Left forelimb (tissue), 1 donor: ENCODE data around the gene PER2.
"Not testable (repeated sequence)": the region's sequence is repeated elsewhere in the genome, so short reads cannot be mapped to it uniquely, and the experiment has no call there.

ENCODE experiments used
- DNase-seq: peaks from one replicate; pipeline ENCODE4 v3.0.0-alpha.2; 2018; ENCODE audit warnings: low spot score

The PER2 gene

DNA sequence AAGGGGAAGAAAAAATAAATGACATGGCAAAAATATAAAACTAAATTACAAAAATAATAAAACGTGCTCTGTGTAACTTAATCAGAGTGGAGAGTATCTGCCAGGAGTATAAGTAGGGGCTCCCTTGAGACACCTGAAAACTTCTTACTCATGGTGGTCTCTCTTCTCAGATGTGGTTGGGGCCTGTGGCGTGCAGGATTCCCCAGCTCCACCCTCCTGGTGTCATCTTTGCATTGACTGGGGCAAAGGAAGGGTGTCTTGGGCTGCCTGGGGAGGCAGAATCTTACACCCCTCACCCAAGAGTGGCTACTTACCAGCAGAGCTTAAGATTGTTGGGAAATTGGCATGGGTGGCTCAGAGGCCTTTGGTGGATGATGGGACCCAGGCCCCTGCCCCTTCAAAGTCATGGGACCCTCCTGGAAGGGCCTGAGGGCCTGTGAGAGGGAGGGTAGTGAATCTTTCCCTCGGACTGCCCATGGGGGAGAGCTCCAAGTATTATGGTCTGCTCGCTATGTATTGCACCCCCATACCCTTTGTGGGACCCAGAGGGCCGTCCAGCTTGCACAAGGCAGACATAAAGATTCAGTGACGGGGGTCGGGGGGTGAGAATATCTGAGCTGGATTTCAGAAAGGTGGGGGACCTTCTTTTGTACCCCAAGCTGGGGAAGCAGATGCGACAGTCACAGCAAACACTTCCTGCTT is 25.0 kb upstream of the PER2 start:
- DNase-seq, result no peak

DNA sequence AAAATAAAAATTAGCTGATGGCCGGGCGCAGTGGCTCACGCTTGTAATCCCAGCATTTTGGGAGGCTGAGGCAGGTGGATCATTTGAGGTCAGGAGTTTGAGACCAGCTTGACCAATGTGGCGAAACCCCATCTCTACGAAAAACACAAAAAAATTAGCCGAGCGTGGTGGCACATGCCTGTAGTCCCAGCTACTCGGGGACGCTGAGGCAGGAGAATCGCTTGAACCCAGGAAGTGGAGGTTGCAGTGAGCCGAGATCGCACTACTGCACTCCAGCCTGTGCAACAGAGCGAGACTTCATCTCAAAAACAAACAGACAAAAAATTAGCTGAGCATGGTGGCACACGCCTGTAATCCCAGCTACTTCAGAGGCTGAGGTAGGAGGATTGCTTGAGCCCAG is 22.3 kb upstream of the PER2 start:
- not testable (repeated sequence) for DNase-seq

GRCh38 chr2:238308177-238308576 is 19.8 kb upstream of the PER2 start:
- no peak for DNase-seq

DNA sequence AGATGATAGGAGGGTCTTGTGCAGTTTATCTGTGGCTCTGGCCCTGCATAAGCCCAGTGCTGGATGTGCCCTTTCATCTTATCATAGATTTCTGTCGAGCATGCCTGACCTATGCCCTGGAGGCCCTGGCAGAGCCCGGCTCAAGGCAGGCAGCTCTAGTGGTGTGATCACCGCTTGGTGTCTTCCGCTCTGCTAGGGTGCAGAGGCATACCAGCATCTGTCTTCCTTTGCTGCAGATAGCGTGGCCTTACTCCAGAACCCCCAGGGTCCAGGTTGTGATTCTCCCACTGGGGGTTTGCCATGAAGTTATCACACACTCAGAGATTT is 18.2 kb upstream of the PER2 start:
- no peak for DNase-seq

DNA sequence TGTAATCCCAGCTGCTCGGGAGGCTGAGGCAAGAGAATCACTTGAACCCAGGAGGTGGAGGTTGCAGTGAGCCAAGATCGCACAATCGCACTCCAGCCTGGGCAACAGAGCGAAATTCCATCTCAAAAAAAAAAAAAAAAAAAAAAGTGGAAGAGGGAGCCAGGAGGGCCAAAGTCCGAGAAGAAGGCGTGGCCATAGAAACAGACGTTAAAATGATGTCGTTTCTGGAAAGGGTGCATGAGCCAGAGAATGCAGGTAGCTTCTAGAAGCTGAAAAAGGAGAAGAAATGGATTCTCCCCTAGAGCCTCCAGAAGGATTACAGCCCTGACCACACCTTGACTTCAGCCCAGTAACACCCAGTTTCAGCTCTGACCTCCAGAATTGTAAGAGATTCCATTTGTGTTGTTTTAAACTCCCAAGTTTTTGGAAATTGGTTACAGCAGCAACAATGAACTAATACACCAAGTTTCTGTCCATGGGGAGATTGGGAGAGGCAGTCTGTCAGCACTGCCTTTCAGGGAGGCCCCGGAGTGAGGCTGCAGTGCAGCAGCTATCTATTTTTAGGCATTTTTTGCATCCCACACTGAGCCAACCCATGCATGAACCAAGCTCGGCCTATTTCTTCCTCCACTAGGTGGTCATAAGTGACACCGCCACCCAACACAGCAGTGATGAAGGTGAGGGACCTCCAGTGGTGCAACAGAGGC is 17.7 kb upstream of the PER2 start:
- DNase-seq, result no peak

DNA sequence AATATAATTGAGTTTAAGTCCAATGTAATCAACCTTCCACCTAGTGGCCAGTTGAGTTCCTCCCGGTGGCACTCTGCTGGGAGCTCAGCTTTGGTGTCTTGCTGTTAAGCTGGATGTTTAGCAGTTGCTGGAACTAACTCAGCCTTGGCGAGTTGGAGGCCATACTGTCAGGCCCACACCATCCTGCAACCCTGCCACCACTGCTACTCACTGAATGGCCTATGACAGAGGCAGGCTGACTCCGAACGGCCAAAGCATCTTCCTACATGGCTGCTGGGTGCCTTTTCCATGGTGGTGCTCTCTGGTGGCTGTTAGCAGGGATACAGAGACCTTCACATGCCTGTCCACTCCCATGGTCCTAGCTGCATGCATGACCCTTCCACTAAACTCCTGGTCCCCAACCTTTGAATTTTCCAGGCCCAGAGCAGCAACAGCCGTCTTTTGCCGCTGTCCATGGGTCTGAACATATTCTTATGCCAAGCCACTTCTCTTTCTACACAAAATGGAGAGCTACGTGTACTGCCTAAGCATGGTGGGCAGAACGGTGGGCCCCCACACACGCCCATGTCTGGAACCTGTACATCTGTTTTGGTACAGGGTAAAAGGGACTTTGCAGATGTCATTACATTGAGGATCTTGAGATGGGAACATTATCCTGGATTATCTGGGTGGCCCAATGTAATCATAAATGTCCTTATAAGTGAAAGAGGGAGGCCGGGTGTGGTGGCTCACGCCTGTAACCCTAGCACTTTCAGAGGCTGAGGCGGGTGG is 16.9 kb upstream of the PER2 start:
- no peak for DNase-seq

GRCh38 chr2:238304116-238304515 is 15.7 kb upstream of the PER2 start:
- DNase-seq, result peak; percentile 46

DNA sequence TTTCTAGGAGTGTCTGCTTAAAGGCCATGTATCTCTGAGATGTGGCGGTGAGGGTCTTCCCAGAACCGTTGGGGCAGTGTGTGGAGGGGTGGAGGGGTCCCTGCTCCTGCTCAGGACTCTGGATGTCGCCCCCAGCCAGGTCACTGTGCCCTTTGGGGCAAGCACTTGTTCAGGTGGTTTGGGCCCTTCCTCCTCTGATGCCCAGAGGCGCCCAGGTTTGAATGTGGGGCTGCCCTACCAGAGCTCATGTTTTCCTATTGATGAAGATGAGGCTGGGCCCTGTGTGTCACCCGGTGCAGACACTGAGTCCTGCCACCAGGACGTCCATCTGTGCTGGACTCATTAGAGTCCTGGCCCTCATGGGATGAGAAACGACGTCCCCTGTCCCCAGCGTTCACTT is 14.3 kb upstream of the PER2 start:
- DNase-seq, result peak; percentile 45

GRCh38 chr2:238302087-238302486 is 13.7 kb upstream of the PER2 start:
- DNase-seq, result no peak

- DNase-seq, result no peak
These were observed 11.4 kb upstream of the PER2 start for GRCh38 chr2:238299803-238300202.

GRCh38 chr2:238296638-238297457 is 8.4 kb upstream of the PER2 start:
- no peak for DNase-seq

DNA sequence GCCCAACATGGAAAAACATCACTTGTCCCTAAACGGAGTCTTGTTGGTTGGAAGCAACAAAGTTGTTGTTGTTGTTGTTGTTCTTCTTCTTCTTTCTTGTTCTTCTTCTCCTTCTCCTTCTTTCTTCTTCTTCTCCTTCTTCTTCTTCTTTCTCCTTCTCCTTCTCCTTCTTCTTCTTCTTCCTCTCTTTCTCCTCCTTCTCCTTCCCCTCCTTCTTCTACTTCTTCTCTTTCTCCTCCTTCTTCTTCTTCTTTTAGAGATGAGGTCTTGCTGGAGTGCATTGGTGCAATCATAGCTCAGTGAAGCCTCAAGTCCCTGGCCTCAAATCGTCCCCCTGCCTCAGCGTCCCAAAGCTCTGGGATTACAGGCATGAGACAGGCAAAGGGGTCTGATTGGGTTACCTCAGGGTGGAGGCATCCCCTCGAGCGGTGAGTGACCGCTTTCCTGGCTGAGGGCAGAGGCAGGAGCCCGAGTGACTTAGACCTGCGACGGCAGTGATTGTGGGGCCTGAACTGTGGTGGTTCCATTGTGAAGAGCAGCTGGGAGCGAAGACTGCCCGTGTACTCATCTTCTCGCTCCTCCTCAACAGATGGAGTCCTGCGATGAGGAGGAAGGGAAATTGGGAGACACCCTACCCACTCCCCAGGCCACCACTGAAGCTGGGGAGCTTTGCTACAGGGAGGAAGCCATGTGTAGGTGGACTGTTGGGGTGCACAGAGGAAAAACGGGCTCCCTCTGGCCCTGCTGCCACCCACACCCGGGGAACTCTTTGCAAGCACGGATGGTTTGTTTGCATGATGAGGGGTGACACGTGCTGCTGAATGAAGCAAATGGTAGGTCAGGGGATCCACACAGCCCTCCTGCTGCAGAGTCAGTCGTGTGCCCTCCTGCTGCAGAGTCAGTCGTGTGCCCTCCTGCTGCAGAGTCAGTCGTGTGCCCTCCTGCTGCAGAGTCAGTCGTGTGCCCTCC is 7.0 kb upstream of the PER2 start:
- DNase-seq, result no peak

GRCh38 chr2:238294393-238295143 is 6.2 kb upstream of the PER2 start:
- DNase-seq, result no peak

DNA sequence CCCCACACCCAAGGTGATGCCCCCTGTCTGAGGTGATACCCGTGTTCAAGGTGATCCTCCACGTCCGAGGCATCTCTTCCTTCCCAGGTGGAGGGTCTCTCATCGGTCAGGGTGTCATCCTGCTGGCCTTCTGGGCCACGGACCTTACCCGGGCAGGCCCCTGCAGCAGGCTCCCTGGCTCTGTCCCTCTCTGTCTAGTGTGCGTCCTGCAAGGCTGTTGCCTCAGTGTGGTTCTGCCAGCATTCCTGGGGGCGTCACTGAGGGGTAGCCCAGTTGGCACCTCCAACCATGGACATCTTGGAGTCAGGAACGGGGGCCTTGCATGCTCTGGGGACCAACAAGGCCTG is 5.6 kb upstream of the PER2 start:
- no peak for DNase-seq

DNA sequence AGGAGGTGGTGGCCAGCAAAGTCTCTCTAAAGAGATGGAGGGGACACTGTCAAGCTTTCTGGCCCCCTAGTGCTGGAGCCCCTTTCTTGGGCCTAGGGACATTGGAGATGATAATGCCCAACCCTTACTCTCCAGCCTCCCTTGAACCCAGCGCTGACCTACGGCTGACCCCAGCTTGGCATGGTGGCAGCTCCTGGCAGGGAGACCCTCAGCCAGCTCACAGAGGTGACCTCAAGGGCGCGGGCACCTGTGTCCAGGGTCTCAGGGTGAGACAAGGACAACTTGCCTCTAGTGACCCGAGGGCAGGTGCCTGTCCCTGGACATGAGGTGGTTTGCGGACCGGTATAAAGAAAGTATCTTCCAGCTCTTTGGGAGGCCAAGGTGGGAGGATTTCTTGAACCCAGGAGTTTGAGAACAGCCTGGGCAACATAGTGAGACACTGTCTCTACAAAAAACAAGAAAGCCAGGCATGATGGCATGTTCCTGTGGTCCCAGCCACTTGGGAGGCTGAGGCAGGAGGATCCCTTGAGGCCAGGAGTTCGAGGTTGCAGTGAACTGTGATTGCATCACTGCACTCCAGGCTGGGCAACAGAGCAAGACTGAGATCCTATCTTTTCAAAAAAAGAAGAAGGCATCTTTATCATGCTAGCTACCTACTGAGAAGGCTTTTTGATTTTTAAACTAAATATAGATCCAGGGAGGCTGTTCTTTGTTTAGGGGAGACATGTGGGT is 3.3 kb upstream of the PER2 start:
- DNase-seq, result no peak

GRCh38 chr2:238290715-238291549 is 2.5 kb upstream of the PER2 start:
- DNase-seq, result no peak

- DNase-seq, result no peak
These were observed 1.7 kb upstream of the PER2 start for GRCh38 chr2:238290091-238290509.

DNA sequence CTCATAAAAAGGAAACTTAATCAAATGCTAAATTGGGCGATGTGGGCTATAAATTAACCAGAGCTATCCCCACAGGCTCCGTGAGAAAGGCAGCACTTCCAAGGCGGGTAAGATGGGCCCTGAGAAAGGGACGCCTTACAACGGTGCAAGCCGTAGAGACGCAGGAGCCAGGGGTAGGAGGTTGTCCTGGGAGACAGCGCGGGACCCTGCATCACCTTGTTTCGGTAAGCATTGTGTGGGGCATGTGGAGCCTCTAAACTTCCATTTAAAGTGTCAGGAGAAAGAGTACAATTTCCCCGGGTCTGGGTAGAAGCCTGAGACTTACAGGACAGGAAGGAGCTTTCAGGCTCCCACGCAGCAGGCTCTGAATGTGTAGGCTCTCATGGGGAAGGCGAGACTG is 1.2 kb upstream of the PER2 start:
- no peak for DNase-seq
